ENCODE measurements around the gene RFTN2. TPM values are rescaled to one million over a fixed set of nuclear protein-coding genes. Genes with fewer than 3 reads are reported as not detected.
A peak's percentile ranks its signal among the peaks of the same experiment; 100 is the strongest.

Gene RFTN2
- total and polyA plus RNA-seq, 2 of the 13 experiments (the other 11 are each of a cell fraction or from before 2014, with no cell fraction given): not detected

- TF ChIP-seq GRHL1 (CRISPR knock-in tag; conservative IDR thresholded peaks at IDR 0.05): no peak; the same call in 1 of the 2 replicates
- TF ChIP-seq MIXL1 (CRISPR knock-in tag; IDR thresholded peaks at IDR 0.05): peak; percentile 100
- TF ChIP-seq RAD21 (CRISPR knock-in tag; IDR thresholded peaks at IDR 0.05): peak; percentile 23; the same call in 1 of the 2 replicates
- no peak for TF ChIP-seq HDAC6 (IDR thresholded peaks at IDR 0.05; ENCODE audit: low read depth, low read length)
- no peak for TF ChIP-seq ZBTB14 (CRISPR knock-in tag; IDR thresholded peaks at IDR 0.05)
- peak; percentile 99 for TF ChIP-seq AHDC1 (CRISPR knock-in tag; IDR thresholded peaks at IDR 0.05; ENCODE audit: borderline replicate concordance)
- peak in 1 of 2 experiments; percentile 84; a peak in 1 of 4 replicates for TF ChIP-seq HMGXB4 (CRISPR knock-in tag; IDR thresholded peaks at IDR 0.05; ENCODE audit: borderline replicate concordance in 1 of 2, low read depth in 1 of 2)
- TF ChIP-seq MEIS1 (CRISPR knock-in tag; IDR thresholded peaks at IDR 0.05; ENCODE audit: borderline replicate concordance): peak; percentile 95; the same call in 1 of the 2 replicates
- no peak for TF ChIP-seq NR1H2 (CRISPR knock-in tag; IDR thresholded peaks at IDR 0.05; ENCODE audit: borderline replicate concordance, low read depth)
- peak; percentile 46; the same call in 1 of the 2 replicates for TF ChIP-seq ZNF329 (CRISPR knock-in tag; IDR thresholded peaks at IDR 0.05; ENCODE audit: low read depth)
- TF ChIP-seq ATF7 (IDR thresholded peaks at IDR 0.05): peak; percentile 99
- TF ChIP-seq ATF7 (CRISPR knock-in tag; IDR thresholded peaks at IDR 0.05): peak; percentile 98; the same call in 1 of the 2 replicates
- peak; percentile 100 for TF ChIP-seq MIER3 (CRISPR knock-in tag; IDR thresholded peaks at IDR 0.05; ENCODE audit: borderline replicate concordance)
- peak; percentile 98 for TF ChIP-seq BCL6 (CRISPR knock-in tag; IDR thresholded peaks at IDR 0.05)
- no peak for TF ChIP-seq TCF12 (IDR thresholded peaks at IDR 0.05)
- TF ChIP-seq TCF12 (CRISPR knock-in tag; IDR thresholded peaks at IDR 0.05): peak; percentile 97
- no peak for TF ChIP-seq ZNF230 (CRISPR knock-in tag; IDR thresholded peaks at IDR 0.05)
- TF ChIP-seq BRD4 (CRISPR knock-in tag; IDR thresholded peaks at IDR 0.05): no peak
- TF ChIP-seq GLMP (CRISPR knock-in tag; IDR thresholded peaks at IDR 0.05; ENCODE audit: borderline replicate concordance): no peak
These were observed 61.8 kb downstream of the RFTN2 start (continued) for GRCh38 chr2:197613509-197613987.

Measured in HepG2 (cell line).